Skin epidermis (tissue), 12 donors: ENCODE data around the gene EPRS1.
"Not testable (repeated sequence)": the region's sequence is repeated elsewhere in the genome, so short reads cannot be mapped to it uniquely, and the experiment has no call there.

Experiments
- H3K27ac ChIP-seq, 21 experiments: fragments of 200-600 bp; sonication (generic) in 11 of 21; one replicate each; pipeline ENCODE4 v1.5.0; 2020; ENCODE audit warnings: mild to moderate bottlenecking in 3 of 21, inconsistent platforms in 2 of 21, moderate library complexity in 2 of 21
- H3K4me3 ChIP-seq, 7 experiments: fragments of 200-600 bp; sonication (generic) in 2 of 7; one replicate each; pipeline ENCODE4 v1.5.0; 2020; ENCODE audit warnings: inconsistent platforms in 2 of 7, mild to moderate bottlenecking in 2 of 7, moderate library complexity in 1 of 7

EPRS1 gene

GRCh38 chr1:220043646-220044045 lies 2.7 kb downstream of the EPRS1 start:
- no peak overlapping the region for H3K4me3 ChIP-seq

GRCh38 chr1:220040028-220040596 lies 6.2 kb downstream of the EPRS1 start:
- no peak overlapping the region for H3K27ac ChIP-seq
- no peak overlapping the region for H3K4me3 ChIP-seq

More at GRCh38 chr1:220043646-220044045, 2.7 kb downstream of the EPRS1 start:
- H3K27ac ChIP-seq: no peak overlapping the region

- H3K4me3 ChIP-seq: no peak overlapping the region
- H3K27ac ChIP-seq: no peak overlapping the region
Observed at GRCh38 chr1:220038640-220039039, 7.7 kb downstream of the EPRS1 start.

GRCh38 chr1:220037810-220038209 lies 8.5 kb downstream of the EPRS1 start:
- H3K4me3 ChIP-seq, H3K27ac ChIP-seq: not testable (repeated sequence)

GRCh38 chr1:220032911-220033310 lies 13.4 kb downstream of the EPRS1 start:
- Histone ChIP-seq H3K4me3 (no peak overlapping the region), H3K27ac (no peak overlapping the region)

- no peak overlapping the region for H3K27ac ChIP-seq
- H3K4me3 ChIP-seq: no peak overlapping the region
Observed at GRCh38 chr1:220031287-220031686, 15.0 kb downstream of the EPRS1 start.

- no peak overlapping the region for H3K27ac ChIP-seq
- H3K4me3 ChIP-seq: no peak overlapping the region
Observed at GRCh38 chr1:220028346-220028895, 17.9 kb downstream of the EPRS1 start.

GRCh38 chr1:220019071-220019470 lies 27.2 kb downstream of the EPRS1 start:
- Histone ChIP-seq H3K4me3 (no peak overlapping the region), H3K27ac (no peak overlapping the region)

GRCh38 chr1:220013497-220013896 lies 32.8 kb downstream of the EPRS1 start:
- no peak overlapping the region for H3K4me3 ChIP-seq
- no peak overlapping the region for H3K27ac ChIP-seq

- Histone ChIP-seq H3K4me3 (no peak overlapping the region), H3K27ac (peak overlapping the region in 2 of 21 experiments; percentile 14 to 27)
Observed at GRCh38 chr1:220012259-220012658, 34.0 kb downstream of the EPRS1 start.

- Histone ChIP-seq H3K4me3 (no peak overlapping the region), H3K27ac (peak overlapping the region in 1 of 21 experiments; percentile 14)
Observed at GRCh38 chr1:220011620-220012019, 34.7 kb downstream of the EPRS1 start.

GRCh38 chr1:220007438-220007837 lies 38.9 kb downstream of the EPRS1 start:
- no peak overlapping the region for H3K4me3 ChIP-seq
- H3K27ac ChIP-seq: no peak overlapping the region

- no peak overlapping the region for H3K27ac ChIP-seq
- H3K4me3 ChIP-seq: no peak overlapping the region
Observed at GRCh38 chr1:220005489-220005888, 40.8 kb downstream of the EPRS1 start.

- H3K4me3 ChIP-seq: no peak overlapping the region
Observed at GRCh38 chr1:220003610-220004299, 42.5 kb downstream of the EPRS1 start.

GRCh38 chr1:220003015-220003414 lies 43.3 kb downstream of the EPRS1 start:
- Histone ChIP-seq H3K27ac (no peak overlapping the region), H3K4me3 (no peak overlapping the region)

More at GRCh38 chr1:220003610-220004299, 42.5 kb downstream of the EPRS1 start:
- no peak overlapping the region for H3K27ac ChIP-seq

GRCh38 chr1:220001095-220001501 lies 45.2 kb downstream of the EPRS1 start:
- Histone ChIP-seq H3K27ac (no peak overlapping the region), H3K4me3 (no peak overlapping the region)

- Histone ChIP-seq H3K27ac (no peak overlapping the region), H3K4me3 (no peak overlapping the region)
Observed at GRCh38 chr1:219999821-220000220, 46.5 kb downstream of the EPRS1 start.
